ENCODE data around the gene PCDHGC4.

PCDHGC4 gene

DNA sequence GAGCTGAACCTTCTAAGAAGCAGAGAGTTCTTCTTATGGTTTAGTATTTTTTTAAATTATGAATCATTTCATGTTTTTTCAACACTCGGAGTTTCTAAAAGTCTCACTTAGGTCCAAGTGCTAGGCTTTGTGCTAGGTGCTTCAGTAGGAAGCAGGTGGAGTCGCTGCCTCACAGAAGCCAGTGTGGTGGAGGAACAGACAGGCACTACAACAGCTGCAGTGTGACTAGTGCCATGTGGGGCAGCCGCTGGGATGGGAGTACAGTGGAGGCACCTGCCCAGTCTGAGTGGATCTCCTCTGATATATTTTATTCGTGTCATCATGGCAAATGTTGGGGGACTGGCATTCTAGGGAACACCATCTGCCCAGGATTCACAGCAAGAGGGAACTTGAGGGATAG, 19.4 kb downstream of the PCDHGC4 start:
- TF ChIP-seq, protein P1, sequence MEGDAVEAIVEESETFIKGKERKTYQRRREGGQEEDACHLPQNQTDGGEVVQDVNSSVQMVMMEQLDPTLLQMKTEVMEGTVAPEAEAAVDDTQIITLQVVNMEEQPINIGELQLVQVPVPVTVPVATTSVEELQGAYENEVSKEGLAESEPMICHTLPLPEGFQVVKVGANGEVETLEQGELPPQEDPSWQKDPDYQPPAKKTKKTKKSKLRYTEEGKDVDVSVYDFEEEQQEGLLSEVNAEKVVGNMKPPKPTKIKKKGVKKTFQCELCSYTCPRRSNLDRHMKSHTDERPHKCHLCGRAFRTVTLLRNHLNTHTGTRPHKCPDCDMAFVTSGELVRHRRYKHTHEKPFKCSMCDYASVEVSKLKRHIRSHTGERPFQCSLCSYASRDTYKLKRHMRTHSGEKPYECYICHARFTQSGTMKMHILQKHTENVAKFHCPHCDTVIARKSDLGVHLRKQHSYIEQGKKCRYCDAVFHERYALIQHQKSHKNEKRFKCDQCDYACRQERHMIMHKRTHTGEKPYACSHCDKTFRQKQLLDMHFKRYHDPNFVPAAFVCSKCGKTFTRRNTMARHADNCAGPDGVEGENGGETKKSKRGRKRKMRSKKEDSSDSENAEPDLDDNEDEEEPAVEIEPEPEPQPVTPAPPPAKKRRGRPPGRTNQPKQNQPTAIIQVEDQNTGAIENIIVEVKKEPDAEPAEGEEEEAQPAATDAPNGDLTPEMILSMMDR (IDR thresholded peaks at IDR 0.05; ENCODE audit: control extremely low read depth, extremely low read depth, low read depth, missing control alignments) = no peak
- ChIA-PET POLR2A (no interaction called here), CTCF (interaction anchor here (1.0 to 14.8 kb wide), 7 partner anchors 9 to 88 kb away, joined by 3 to 214 read pairs (median 11); partner anchors contain the start of genes PCDHGA10, PCDHGA11, PCDHGB7 and PCDHGC3)
- DNase-seq (ENCODE audit: extremely low spot score) = peak; percentile 9

DNA sequence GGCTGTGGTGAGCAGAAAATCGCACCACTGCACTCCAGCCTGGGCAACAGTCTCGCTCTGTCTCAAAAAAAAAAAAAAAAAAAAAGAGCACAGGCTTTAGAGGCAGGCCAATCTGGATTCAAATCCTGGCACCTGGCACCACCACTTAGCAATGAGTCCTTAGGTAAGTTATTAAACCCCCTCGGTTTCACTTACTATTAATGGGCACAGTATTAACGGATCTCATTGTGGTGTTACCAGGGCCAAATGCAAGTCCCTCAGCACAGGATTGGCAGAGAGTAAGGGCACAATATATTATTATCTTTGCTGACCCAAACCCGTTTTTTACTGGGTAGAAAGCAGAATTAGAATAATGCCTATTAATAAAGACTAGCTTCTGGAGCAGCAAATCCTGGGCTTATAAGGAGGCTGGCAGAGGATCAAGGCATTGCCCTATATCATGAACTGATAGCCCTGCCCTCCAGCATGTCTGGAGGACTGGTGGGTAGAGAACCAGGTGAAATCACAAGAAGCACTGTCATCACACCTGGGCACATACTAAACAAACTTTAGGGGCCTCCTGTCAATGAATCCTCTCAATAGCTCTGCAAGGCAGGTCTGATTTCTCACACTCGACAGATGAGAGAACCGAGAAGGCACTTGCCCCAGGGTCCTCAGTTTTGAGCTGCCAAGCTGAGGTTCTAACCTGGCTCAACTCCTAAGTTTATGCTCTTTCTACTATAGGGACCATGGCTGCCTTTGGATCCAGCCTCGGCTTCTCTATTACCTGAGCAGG, 21.7 kb downstream of the PCDHGC4 start:
- TF ChIP-seq, protein P1 (IDR thresholded peaks at IDR 0.05; ENCODE audit: control extremely low read depth, extremely low read depth, low read depth, missing control alignments) = no peak
- POLR2A ChIA-PET = no interaction called here
- DNase-seq (ENCODE audit: extremely low spot score) = no peak
- CTCF ChIA-PET = interaction anchor here (1.1 to 14.8 kb wide), 15 partner anchors 9 to 176 kb away, joined by 3 to 214 read pairs (median 7); partner anchors contain the start of genes PCDHGA1, PCDHGA10, PCDHGA11 and PCDHGB7

DNA sequence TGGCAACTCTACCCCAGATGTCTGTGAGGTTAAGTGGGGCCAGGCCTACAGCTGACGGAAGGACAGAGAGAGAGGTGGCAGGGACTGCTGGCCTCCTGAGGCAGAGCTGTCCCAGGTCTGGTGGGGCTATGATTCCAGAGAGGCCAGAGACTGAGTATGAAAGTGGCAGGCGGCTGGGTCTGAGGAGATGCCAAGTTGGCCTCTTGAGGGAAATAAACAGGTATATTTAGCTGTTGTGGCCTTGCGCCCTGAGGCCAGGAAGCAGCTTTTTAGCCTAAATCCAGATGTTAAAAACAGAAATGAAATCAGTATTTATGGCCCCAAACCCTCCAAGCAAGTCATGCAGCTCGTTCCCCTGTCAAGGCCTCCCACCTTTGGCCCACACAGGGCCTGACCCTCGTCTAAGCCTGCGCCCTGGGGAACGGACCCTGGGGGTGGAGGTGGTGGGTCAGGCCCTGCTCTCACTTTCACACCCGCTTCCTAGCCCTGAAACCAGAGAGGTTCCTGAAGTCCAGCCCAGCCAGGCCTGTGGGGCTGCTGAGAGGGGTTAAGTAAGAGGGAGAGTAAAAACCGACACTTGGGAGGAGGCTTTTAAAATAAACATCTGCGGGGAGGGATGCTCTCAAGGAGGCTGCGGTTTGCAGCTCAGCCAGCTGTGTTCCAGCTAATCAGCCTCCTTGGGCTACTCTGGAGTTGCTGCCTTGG, 22.7 kb downstream of the PCDHGC4 start:
- TF ChIP-seq, protein P1 (IDR thresholded peaks at IDR 0.05; ENCODE audit: control extremely low read depth, extremely low read depth, low read depth, missing control alignments) = no peak
- ChIA-PET CTCF (interaction anchor here (0.9 to 14.8 kb wide), 19 partner anchors 8 to 177 kb away, joined by 3 to 214 read pairs (median 5); partner anchors contain the start of genes PCDHGA1, PCDHGA10, PCDHGA11 and PCDHGB7), POLR2A (no interaction called here)
- DNase-seq (ENCODE audit: extremely low spot score) = peak; percentile 63

DNA sequence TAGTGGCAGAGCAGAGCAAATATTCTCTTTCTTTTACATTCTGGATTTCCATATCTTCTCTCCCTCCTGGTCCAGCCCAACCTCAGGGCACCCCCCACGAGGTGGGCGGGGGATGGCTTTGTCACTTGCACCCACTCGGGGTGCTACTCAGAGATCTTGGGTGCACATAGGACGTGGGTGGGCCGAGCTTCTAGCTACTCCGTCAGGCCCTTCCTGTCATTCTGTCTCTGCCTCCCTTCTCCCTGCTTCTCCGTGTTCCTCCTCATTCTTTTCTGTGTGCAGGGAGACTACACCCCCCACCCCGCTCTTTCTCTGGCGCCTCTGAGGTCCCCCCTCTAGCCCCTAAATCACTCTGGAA, 23.6 kb downstream of the PCDHGC4 start:
- ChIA-PET POLR2A (no interaction called here), CTCF (interaction anchor here (0.9 to 14.8 kb wide), 16 partner anchors 9 to 178 kb away, joined by 3 to 214 read pairs (median 8); partner anchors contain the start of genes PCDHGA1, PCDHGA10, PCDHGA11 and PCDHGB7)
- TF ChIP-seq, protein P1 (IDR thresholded peaks at IDR 0.05; ENCODE audit: control extremely low read depth, extremely low read depth, low read depth, missing control alignments) = no peak
- no peak for DNase-seq (ENCODE audit: extremely low spot score)

DNA sequence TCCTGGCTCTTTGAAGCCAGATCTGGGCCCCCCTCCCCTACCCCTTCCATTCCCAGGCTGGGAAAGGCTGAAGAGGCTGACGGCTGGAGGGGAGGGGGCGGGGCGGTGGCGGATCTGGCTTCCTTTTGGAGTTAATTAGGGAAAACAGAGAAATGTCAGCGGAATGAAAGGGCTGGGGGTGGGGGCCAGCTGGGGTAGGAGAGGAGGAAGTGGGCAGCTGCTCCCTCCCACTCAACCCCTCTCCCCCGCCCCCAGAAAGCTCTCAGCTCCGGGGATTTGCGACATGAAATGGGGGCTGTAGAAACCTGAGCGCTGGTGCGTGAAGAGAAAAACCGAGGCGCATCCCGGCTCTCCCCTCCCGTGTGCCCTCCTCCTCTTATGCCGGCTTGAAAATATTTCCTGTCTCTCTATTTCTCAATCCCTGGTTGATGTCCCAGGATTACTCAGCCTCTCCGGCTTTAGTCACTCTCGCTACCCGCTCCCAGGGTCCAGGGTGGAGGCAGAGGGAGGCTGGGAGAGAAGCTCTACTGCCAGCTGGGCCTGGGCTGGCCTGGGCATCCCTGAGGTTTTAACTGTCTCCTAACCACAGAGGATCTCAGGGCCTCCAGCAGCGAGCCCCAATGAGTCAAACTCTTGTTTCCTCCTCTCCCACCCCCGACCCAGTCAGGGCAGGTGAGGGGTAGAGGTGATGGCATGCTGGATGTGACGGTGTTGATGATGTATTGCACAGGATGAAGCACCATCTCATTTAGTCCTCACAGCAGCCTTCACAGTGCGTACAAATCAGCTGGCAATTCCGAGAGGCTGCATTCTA, 24.2 kb downstream of the PCDHGC4 start:
- ChIA-PET CTCF (interaction anchor here (0.7 to 14.8 kb wide), 19 partner anchors 9 to 180 kb away, joined by 3 to 214 read pairs (median 4); partner anchors contain the start of genes DIAPH1, PCDHGA1, PCDHGA10 and PCDHGA11), POLR2A (interaction anchor here (0.6 kb wide), 1 partner anchor 19 kb away, joined by 3 read pairs; no protein-coding TSS in a partner anchor)
- DNase-seq (ENCODE audit: extremely low spot score) = peak; percentile 38
- TF ChIP-seq, protein P1 (IDR thresholded peaks at IDR 0.05; ENCODE audit: control extremely low read depth, extremely low read depth, low read depth, missing control alignments) = no peak

Data from GM10248 (cell line).